IPS-NIHi7 (cell line): ENCODE measurements around the gene ACAP2.
A peak's percentile ranks its signal among the peaks of the same experiment; 100 is the strongest.
"Not testable (repeated sequence)": the region's sequence is repeated elsewhere in the genome, so short reads cannot be mapped to it uniquely, and the experiment has no call there.

Experiments used
- DNase-seq: peaks from one replicate; pipeline ENCODE4 v3.0.0; 2012; ENCODE audit warnings: mixed read lengths; ENCODE audit errors: extremely low spot score

ACAP2 gene

DNA sequence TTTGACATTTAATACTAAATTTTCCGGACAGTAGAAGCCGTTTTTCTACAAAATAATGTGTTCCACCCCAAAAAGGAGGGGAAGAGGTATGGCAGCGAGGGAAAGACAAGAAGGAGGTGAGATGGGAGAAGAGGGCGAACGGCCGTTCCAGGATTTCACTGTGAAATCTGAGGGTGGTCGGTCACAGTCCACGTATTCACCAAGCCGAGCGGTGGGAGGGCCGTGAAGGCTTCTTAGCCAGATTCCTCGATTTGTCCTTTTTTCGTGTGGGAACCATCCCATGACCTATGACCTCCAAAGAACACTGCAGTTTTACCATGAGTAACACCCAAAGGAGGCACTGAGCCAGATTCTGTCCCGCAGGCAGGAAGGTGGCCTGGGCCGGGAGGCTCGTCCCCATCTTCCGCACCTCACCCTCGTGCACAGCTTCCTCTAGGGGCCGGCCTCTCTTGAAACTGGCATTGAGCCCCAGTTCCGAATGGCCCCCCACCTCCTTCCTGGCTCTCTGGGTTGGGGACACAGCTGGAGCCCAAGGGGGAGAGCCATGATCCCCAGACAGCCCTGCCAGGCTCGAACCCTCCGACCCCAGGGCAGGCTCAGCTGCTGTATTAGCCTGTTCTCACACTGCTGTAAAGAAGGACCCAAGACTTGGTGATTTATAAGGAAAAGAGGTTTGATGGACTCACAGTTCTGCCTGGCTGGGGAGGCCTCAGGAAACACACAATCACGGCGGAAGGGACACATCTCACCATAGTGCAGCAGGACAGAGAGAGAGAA is 195.5 kb downstream of the ACAP2 start:
- no peak for DNase-seq

- no peak for DNase-seq
Measured at GRCh38 chr3:195246581-195246995, 196.2 kb downstream of the ACAP2 start.

GRCh38 chr3:195245531-195245951 is 197.3 kb downstream of the ACAP2 start:
- no peak for DNase-seq

DNA sequence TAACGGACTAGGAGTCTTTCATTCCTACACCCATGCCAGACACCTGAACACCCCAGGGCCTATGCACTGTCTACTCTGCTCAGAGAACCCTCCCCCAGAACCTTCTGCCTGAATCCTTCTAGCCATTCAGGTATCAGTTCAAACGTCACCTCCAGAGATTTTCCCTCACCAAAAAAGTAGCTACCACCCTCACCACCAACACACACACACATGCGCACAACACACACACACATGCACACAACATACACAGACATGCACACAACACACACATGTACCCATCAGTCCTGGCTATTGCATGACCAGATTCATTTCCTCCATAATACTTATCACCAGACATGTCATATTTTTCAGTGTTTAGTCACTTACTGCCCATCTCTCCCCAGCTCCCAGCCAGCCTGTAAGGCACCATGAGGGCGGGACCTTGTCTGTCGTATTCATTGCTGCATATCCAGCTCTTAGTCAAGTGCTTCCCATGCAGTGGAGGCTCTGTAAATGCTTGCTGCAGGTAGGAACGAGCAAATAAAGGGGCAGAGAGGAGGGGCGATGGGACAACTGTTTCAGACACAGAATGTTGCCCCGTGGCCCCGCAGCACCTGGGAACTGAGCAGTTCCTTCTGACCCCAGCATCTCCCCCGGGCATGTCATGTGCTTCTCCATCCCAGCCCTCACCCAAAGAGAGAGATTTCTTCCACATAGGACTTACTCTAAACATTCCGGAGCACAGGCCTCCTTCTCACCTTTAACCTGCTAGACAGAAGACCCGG is 201.0 kb downstream of the ACAP2 start:
- no peak for DNase-seq

- no peak for DNase-seq
Measured at GRCh38 chr3:195240939-195241338, 201.9 kb downstream of the ACAP2 start.

- no peak for DNase-seq
Measured at GRCh38 chr3:195240171-195240701, 202.6 kb downstream of the ACAP2 start.

GRCh38 chr3:195239121-195239520 is 203.7 kb downstream of the ACAP2 start:
- DNase-seq: no peak

GRCh38 chr3:195238586-195239118 is 204.2 kb downstream of the ACAP2 start:
- no peak for DNase-seq

GRCh38 chr3:195238081-195238571 is 204.7 kb downstream of the ACAP2 start:
- DNase-seq: no peak

DNA sequence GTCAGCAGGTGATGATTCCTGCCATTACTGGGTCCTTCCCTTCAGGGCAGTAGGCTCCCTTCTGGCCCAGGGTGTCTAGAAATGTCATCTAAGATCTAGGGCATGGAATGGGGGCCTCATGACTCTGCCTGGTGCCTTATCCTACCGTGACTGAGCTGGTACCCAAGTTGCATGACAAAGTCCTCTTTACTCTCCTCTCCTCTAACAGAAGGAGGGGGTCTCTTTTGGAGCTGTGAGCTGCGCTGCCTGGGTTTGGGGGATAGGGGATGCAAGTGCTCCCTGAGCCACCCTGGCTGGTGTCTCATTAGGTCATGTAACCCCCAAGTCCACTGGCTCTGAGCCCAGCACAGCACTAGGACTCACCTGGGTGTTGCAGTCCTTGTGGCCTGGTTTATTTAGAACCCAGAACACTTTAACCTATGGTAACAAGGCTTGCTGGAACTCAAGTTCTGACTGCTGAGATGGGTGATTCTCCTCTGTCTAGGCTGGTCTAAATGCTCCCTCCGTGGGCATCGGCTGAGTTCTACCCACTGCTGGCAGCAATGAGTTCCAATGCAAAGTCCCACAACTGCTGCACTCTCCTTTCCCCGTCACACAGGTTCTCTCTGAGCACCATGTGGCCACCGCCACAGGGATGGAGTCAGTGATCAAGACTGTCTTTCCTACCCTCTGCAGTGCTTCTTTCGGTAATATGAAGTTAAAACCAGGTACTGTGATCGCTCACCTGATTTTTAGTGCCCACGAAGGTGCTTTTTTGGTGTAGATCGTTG is 205.8 kb downstream of the ACAP2 start:
- no peak for DNase-seq

- no peak for DNase-seq
Measured at GRCh38 chr3:195236076-195236798, 206.6 kb downstream of the ACAP2 start.

- DNase-seq: no peak
Measured at GRCh38 chr3:195230244-195230643, 212.6 kb downstream of the ACAP2 start.

GRCh38 chr3:195228886-195229285 is 213.9 kb downstream of the ACAP2 start:
- not testable (repeated sequence) for DNase-seq

DNA sequence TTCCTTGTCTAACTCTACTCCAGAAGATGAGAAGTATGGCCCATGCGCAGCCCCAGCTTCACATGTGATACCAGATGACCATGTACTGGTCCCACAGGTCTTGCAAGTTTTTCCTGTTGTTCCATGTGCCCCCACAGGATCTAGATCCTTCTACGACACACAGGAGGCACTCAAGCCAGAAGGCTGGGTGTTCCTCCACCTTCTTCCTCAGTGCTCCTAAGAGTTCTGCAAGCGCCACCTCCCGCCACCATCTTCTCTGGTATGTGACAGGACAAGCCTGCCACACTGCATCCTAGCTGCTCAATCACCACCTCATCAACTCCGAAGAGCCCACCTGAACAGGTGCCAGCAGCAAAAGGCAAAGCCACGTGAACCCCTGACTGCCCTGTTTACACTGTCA is 214.9 kb downstream of the ACAP2 start:
- no peak for DNase-seq

GRCh38 chr3:195226900-195227447 is 215.8 kb downstream of the ACAP2 start:
- peak; percentile 68 for DNase-seq

DNA sequence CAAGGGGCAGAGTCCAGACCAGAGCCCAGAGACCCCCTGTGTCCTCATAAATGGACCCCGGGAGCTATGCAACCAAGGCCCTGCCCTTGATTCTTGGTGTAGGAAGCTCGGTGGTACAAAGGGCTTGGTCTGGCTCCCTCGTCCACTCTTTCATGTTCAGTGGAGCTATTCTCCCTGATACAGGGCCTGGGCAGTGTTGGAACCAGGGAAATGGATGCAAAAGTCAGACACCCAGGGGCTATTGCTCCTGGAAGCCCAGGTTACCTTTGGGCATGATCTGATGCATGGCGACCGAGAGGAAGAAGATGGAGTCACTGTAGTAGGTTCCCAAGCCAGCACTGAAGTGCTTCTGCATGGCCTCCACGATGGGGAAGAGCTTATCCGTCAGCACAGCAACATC is 216.4 kb downstream of the ACAP2 start:
- no peak for DNase-seq

- no peak for DNase-seq
Measured at GRCh38 chr3:195224980-195225580, 217.7 kb downstream of the ACAP2 start.
